Esophagus muscularis mucosa (tissue), 4 donors: ENCODE data around the gene D2HGDH. TPM values are rescaled to one million over a fixed set of nuclear protein-coding genes. Genes with fewer than 3 reads are reported as not detected.

Experiments
- DNase-seq: peaks from one replicate; pipeline ENCODE4 v3.0.0-alpha.2; 2017; ENCODE audit errors: extremely low spot score
- H3K27ac ChIP-seq, 4 donors: fragments of 200-600 bp; sonication (generic); replicated peaks in 1 of 4; 1 replicate in 3 of 4; 2 replicates in 1 of 4; pipeline ENCODE4 v1.5.1; 2016 to 2019; ENCODE audit warnings: mild to moderate bottlenecking in 1 of 4
- H3K27me3 ChIP-seq, 4 donors: fragments of 200-600 bp; sonication (generic); one replicate each; pipeline versions ENCODE4 v1.5.1 to v1.6.0; 2016 to 2019
- H3K36me3 ChIP-seq, 4 donors: fragments of 200-600 bp; sonication (generic); one replicate each; pipeline ENCODE4 v1.5.1; 2016 to 2019
- H3K4me1 ChIP-seq, 4 donors: fragments of 200-600 bp; sonication (generic); one replicate each; pipeline ENCODE4 v1.5.1; 2016 to 2019
- H3K4me3 ChIP-seq, 4 donors: fragments of 200-600 bp; sonication (generic); 1 replicate in 2 of 4; 2 replicates in 2 of 4; pipeline ENCODE4 v1.5.1; 2016 to 2019; ENCODE audit warnings: mild to moderate bottlenecking in 4 of 4, moderate library complexity in 1 of 4
- H3K9me3 ChIP-seq, 4 donors: fragments of 200-600 bp; sonication (generic); 1 replicate in 3 of 4; 2 replicates in 1 of 4; pipeline ENCODE4 v1.5.1; 2016 to 2019
- EP300 ChIP-seq: sonication (generic); formaldehyde crosslinking; IDR thresholded peaks from one replicate; pipeline ENCODE4 v1.6.1; 2017; ENCODE audit warnings: antibody characterized with exemption
- POLR2A ChIP-seq: fragments of 450-650 bp; IDR thresholded peaks from one replicate; pipeline ENCODE4 v1.6.1; 2017; ENCODE audit warnings: antibody characterized with exemption, moderate library complexity, mild to moderate bottlenecking, low read depth
- POLR2AphosphoS5 ChIP-seq, 2 donors: sonication (generic); formaldehyde crosslinking; IDR thresholded peaks; one replicate each; pipeline ENCODE4 v1.6.1; 2017; ENCODE audit warnings: antibody characterized with exemption in 2 of 2
- WGBS: methylation state at CpG from one replicate; pipeline ENCODE4 v1.1.5; 2018; 5-methylcytosine and 5-hydroxymethylcytosine counted together
- intact Hi-C: fragments of 100-400 bp; cut with DNase I; formaldehyde crosslinking; loops from one replicate; pipeline ENCODE4 v1.15.1; 2023
- total RNA-seq, 4 donors: library from RNA; depleted of rRNA; stranded (reverse); fragments of >200 nt; gene quantifications; one replicate each; pipeline versions ENCODE4 v1.1.0 to v1.2.1, GENCODE V29; 2016
- TF ChIP-seq, protein P1 (sequence below), 3 experiments: fragments of 200-600 bp in 2 of 3; fragments of 450-650 bp in 1 of 3; sonication (generic) in 2 of 3; IDR thresholded peaks; one replicate each; pipeline ENCODE4 v1.5.1; 2017 to 2019; ENCODE audit warnings: antibody characterized with exemption in 3 of 3, mild to moderate bottlenecking in 2 of 3, moderate library complexity in 1 of 3

The D2HGDH gene
- total RNA-seq, 4 donors from 2014 or later = 10.9 to 16.3 (median 11.9) TPM

DNA sequence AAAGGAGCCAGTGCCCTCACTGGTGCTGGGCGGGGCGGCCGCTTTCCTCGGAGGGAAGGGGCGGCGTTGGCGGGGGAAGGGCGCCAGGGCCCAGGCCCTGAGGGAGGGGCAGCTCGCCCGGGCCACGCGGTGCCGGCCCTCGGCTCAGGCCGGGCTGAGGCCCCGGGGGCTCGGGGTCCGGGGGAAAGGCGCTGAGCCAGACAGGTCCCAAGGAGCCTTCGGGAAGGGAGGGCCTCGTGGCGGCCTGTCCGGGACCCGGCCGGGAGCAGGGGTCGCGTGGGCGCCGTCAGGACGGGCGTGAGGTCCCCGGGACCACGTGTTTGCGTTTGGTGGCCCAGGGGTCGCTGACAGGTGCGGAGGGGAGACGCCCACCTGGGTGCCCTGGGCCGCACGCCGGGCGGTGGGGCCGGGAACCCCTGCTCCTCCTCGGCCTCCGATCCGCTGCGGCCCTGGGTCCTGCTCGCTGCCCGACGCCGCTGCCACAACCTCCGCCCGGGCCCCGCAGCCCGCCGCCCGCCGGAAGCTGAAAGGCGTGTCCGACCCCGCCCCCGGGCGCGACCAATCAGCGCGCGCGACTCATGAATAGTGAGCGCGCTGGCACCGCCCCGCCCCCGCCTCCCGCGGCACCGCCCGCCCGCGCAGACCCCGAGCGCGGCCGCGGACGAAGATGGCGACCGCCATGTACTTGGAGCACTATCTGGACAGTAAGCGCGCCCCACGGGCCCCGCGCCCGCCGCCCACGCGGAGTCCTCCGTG, 32.9 kb upstream of the D2HGDH start, which contains the start of gene ING5:
TSS of gene ING5 (plus strand) at position 641 of the 756 bp plus-strand sequence. CDS start at position 668, 27 bp downstream.
- H3K4me1 ChIP-seq = peaks cover 15 to 28% (median 28%) of the 10 kb centered on the region in 4 donors
- intact Hi-C loops = loop anchor here (10.0 kb wide), 1 partner anchor 347 kb away; the partner anchor contains the start of gene FARP2
- H3K27ac ChIP-seq = peak within 1 kb of the TSS; percentile 87 to 99 (median 94)
- H3K36me3 ChIP-seq = peaks cover 14 to 25% (median 21%) of the 10 kb centered on the region in 4 donors
- WGBS = 0% methylated on average over 3 of the region's 96 CpGs
- H3K4me3 ChIP-seq = peak within 1 kb of the TSS; percentile 70 to 91 (median 84)
- no peaks in the 10 kb centered on the region for H3K9me3 ChIP-seq
- TF ChIP-seq POLR2A (peak; percentile 55), EP300 (no peak), POLR2AphosphoS5 (IDR thresholded peaks at IDR 0.05) (peak; percentile 66 to 85)
- DNase-seq = peak; percentile 98
- H3K27me3 ChIP-seq = no peaks in the 10 kb centered on the region

DNA sequence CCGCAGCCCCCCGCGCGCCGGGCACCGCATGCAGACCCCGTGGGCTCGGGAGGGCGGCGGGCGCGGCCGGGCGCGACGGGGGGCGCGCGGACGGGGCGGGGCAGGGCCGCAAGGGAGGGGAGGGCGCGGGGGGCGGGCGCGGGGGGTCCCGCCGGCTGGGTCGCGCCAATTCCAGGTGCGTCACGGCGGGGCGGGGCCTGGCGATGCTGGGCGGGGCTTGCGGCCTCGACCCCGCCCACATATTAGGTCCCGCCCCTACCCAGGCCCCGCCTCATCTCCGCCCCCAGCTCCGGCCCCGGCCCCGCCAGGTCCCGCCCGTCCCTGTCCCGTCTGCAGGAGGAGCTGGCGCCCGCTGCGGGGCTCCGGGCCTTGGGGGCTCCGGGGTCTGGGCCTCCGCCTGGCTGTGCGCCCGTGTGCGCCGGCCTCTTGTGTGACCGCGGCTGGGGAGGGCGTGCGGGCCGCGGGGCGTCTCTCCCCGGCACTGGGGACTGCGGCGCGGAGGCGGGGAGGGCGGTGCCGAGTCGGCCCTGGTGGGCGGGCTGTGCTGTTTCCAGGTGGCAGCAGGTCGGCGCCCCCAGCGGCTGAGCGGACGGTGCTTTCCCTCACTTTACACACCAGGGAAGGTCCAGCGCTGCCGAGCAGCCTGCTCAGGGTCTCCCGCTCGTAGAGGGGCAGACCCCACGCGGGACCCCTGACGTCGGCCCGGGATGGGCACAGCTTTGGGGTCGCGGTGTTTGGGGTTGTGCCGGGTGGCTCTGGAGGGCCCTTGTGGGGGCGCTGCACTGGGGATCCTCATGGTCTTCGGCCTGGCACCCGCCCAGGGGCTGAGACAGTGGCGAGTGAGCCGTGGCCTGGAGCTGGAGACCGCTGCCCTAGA, 32.0 kb upstream of the D2HGDH start:
- H3K36me3 ChIP-seq = peaks cover 20 to 33% (median 28%) of the 10 kb centered on the region in 4 donors
- no peaks in the 10 kb centered on the region for H3K9me3 ChIP-seq
- peak overlapping the region; percentile 70 to 91 (median 84) for H3K4me3 ChIP-seq
- intact Hi-C loops = loop anchor here (10.0 kb wide), 1 partner anchor 348 kb away; the partner anchor contains the start of gene FARP2
- DNase-seq = peak; percentile 95
- H3K27ac ChIP-seq = peak overlapping the region; percentile 87 to 99 (median 94)
- peaks cover 15 to 28% (median 28%) of the 10 kb centered on the region in 4 donors for H3K4me1 ChIP-seq
- WGBS = 0% methylated on average over 25 of the region's 98 CpGs
- H3K27me3 ChIP-seq = no peaks in the 10 kb centered on the region
- TF ChIP-seq EP300 (no peak), POLR2AphosphoS5 (IDR thresholded peaks at IDR 0.05) (no peak), POLR2A (no peak)
- TF ChIP-seq, protein P1, sequence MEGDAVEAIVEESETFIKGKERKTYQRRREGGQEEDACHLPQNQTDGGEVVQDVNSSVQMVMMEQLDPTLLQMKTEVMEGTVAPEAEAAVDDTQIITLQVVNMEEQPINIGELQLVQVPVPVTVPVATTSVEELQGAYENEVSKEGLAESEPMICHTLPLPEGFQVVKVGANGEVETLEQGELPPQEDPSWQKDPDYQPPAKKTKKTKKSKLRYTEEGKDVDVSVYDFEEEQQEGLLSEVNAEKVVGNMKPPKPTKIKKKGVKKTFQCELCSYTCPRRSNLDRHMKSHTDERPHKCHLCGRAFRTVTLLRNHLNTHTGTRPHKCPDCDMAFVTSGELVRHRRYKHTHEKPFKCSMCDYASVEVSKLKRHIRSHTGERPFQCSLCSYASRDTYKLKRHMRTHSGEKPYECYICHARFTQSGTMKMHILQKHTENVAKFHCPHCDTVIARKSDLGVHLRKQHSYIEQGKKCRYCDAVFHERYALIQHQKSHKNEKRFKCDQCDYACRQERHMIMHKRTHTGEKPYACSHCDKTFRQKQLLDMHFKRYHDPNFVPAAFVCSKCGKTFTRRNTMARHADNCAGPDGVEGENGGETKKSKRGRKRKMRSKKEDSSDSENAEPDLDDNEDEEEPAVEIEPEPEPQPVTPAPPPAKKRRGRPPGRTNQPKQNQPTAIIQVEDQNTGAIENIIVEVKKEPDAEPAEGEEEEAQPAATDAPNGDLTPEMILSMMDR (IDR thresholded peaks at IDR 0.05) = peak; percentile 23 to 32 (median 25)

DNA sequence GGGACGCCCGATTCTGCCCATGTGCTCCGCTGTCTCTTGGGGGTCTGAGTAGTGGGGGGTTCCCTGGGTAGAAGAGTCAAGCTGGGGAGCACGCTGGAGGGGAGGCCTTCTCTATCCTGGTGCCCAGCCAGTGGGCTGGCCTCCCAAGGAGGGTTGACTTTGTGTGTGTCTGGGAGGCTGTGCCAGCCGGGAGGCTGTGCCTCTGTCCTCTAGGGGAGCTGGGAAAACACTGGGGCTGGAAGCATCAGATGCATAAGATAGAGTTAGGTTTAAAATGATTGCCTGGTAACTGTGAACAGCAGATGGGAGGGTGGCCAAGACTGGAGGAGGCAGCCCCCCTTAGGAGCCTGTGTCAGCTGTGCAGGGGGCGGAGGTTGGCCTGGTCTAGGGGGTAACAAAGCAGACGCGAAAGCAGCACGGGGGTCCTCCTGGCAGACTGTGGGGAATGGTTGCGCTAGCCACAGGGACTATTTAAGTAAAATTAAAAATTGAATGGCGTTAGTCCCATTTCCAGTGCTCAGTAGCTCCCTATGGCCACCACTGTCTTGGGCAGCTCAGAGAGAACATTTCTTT, 31.3 kb upstream of the D2HGDH start:
- H3K27ac ChIP-seq = peak overlapping the region; percentile 87 to 99 (median 94)

DNA sequence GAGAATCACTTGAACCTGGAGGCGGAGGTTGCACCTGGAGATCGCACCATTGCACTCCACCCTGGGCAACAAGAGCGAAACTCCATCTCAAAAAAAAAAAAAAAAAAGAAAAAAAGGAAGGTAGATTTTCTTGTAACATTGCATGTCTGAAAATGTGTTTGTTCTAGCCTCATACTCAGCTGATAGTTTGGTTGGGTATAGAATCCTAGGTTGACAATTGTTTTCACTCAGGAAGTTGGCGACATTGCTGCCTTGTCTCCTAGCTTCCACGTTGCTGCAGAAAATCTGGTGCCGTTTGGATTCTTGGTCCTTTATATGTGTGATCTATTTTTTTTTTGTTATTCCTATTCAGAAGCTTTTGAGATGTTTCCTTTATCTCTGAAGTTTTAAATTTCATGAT, 27.9 kb upstream of the D2HGDH start:
- H3K27ac ChIP-seq = no peak overlapping the region
- H3K4me1 ChIP-seq = peaks cover 8 to 16% (median 15%) of the 10 kb centered on the region in 4 donors
- TF ChIP-seq POLR2A (no peak), EP300 (no peak), POLR2AphosphoS5 (IDR thresholded peaks at IDR 0.05) (no peak)
- TF ChIP-seq, protein P1 (IDR thresholded peaks at IDR 0.05) = no peak
- H3K9me3 ChIP-seq = no peaks in the 10 kb centered on the region
- 95% methylated on average over 6 of the region's 6 CpGs for WGBS
- H3K4me3 ChIP-seq = no peak overlapping the region
- intact Hi-C loops = loop anchor here (10.0 kb wide), 1 partner anchor 352 kb away; the partner anchor contains the start of gene FARP2
- peaks cover 41 to 75% (median 68%) of the 10 kb centered on the region in 4 donors for H3K36me3 ChIP-seq
- H3K27me3 ChIP-seq = no peaks in the 10 kb centered on the region
- DNase-seq = no peak

More for the DNA sequence above, 31.3 kb upstream of the D2HGDH start:
- 32% methylated on average over 11 of the region's 11 CpGs for WGBS
- no peak for TF ChIP-seq POLR2A
- TF ChIP-seq, protein P1 (IDR thresholded peaks at IDR 0.05) = no peak
- TF ChIP-seq POLR2AphosphoS5 (IDR thresholded peaks at IDR 0.05) = no peak
- TF ChIP-seq EP300 = no peak
- intact Hi-C loops = loop anchor here (10.0 kb wide), 1 partner anchor 348 kb away; the partner anchor contains the start of gene FARP2
- Histone ChIP-seq H3K4me3 (peak overlapping the region; percentile 70 to 91 (median 84)), H3K4me1 (peaks cover 15 to 28% (median 28%) of the 10 kb centered on the region in 4 donors), H3K9me3 (no peaks in the 10 kb centered on the region), H3K27me3 (no peaks in the 10 kb centered on the region), H3K36me3 (peaks cover 20 to 40% (median 35%) of the 10 kb centered on the region in 4 donors)
- no peak for DNase-seq
